ENCODE results near the gene ATG14. TPM values are rescaled to one million over a fixed set of nuclear protein-coding genes. Genes with fewer than 3 reads are reported as not detected.
A peak's percentile ranks its signal among the peaks of the same experiment; 100 is the strongest.

ATG14 gene
- total RNA-seq, 1 donor from 2014 or later: 11.4 TPM

DNA sequence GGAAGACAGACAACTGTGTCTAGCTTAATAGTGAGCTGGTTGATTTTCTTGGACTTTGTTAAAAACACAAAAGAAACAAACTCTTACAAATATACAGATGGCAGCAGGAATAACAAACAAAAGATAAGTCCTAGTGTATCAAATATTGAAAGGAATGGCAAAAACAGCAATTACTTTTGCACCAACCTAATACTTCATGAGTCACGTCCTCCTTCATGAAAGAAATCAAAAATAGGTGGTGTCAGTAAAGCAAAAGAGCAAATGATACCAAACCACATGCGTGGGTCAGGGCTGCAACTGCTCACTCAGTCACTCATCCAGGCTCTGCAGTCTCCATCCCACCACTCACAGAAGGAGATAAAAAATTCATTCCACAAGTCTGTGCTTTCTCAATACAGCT is 11.8 kb downstream of the ATG14 start:
- no peak for DNase-seq (ENCODE audit: extremely low spot score, unreplicated experiment)
- TF ChIP-seq, protein P1, sequence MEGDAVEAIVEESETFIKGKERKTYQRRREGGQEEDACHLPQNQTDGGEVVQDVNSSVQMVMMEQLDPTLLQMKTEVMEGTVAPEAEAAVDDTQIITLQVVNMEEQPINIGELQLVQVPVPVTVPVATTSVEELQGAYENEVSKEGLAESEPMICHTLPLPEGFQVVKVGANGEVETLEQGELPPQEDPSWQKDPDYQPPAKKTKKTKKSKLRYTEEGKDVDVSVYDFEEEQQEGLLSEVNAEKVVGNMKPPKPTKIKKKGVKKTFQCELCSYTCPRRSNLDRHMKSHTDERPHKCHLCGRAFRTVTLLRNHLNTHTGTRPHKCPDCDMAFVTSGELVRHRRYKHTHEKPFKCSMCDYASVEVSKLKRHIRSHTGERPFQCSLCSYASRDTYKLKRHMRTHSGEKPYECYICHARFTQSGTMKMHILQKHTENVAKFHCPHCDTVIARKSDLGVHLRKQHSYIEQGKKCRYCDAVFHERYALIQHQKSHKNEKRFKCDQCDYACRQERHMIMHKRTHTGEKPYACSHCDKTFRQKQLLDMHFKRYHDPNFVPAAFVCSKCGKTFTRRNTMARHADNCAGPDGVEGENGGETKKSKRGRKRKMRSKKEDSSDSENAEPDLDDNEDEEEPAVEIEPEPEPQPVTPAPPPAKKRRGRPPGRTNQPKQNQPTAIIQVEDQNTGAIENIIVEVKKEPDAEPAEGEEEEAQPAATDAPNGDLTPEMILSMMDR (conservative IDR thresholded peaks at IDR 0.05): no peak
- H3K4me3 Mint-ChIP-seq: no peak overlapping the region
- H3K36me3 Mint-ChIP-seq: peaks cover 5% of the 10 kb centered on the region
- no peaks in the 10 kb centered on the region for H3K27me3 Mint-ChIP-seq
- H3K9me3 Mint-ChIP-seq: no peaks in the 10 kb centered on the region
- no peaks in the 10 kb centered on the region for H3K4me1 Mint-ChIP-seq (ENCODE audit: unreplicated experiment)
- no peak overlapping the region for H3K27ac Mint-ChIP-seq

DNA sequence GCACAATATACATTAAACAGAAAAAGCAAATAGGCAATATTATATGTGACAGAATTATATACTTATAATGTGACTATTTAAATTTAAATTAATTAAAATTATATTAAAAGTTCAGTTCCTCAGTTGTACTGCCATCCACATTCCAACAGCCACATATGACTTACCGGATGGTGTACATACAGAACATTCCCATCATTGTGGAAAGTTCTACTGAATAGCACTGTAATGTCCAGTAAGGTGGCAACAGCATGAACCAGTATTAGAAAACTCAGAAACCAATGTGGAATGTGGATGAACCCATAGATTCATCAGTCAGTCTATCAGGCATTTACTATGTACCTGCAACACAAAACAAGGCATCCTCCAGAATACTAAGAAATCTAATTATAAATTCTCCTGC is 12.4 kb downstream of the ATG14 start:
- DNase-seq (ENCODE audit: extremely low spot score, unreplicated experiment): no peak
- Mint-ChIP-seq H3K4me1 (ENCODE audit: unreplicated experiment) (no peaks in the 10 kb centered on the region), H3K36me3 (peaks cover 5% of the 10 kb centered on the region), H3K9me3 (no peaks in the 10 kb centered on the region), H3K27ac (no peak overlapping the region), H3K27me3 (no peaks in the 10 kb centered on the region), H3K4me3 (no peak overlapping the region)
- TF ChIP-seq, protein P1 (conservative IDR thresholded peaks at IDR 0.05): no peak

DNA sequence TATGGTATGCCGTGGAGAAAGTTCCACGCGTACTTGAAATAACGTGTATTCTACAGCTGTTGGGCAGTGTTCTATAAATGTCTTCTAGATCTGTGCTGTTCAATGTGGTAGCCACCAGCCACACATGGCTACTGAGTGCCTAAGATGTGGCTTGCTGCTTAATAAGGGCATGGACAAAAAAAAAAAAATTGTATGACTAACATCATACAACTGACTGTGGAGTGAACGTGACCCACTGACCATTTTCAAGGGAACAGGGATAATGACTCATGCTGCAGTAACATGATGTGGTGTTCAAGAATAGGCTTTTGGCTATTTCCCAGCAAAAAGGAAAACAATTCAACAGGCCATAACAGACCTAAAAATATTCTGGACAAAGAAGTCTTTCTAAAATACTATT is 13.0 kb downstream of the ATG14 start:
- no peak overlapping the region for H3K27ac Mint-ChIP-seq
- H3K4me1 Mint-ChIP-seq (ENCODE audit: unreplicated experiment): no peaks in the 10 kb centered on the region
- no peaks in the 10 kb centered on the region for H3K9me3 Mint-ChIP-seq
- no peak overlapping the region for H3K4me3 Mint-ChIP-seq
- no peak for DNase-seq (ENCODE audit: extremely low spot score, unreplicated experiment)
- H3K36me3 Mint-ChIP-seq: peaks cover 5% of the 10 kb centered on the region
- H3K27me3 Mint-ChIP-seq: no peaks in the 10 kb centered on the region
- TF ChIP-seq, protein P1 (conservative IDR thresholded peaks at IDR 0.05): no peak

DNA sequence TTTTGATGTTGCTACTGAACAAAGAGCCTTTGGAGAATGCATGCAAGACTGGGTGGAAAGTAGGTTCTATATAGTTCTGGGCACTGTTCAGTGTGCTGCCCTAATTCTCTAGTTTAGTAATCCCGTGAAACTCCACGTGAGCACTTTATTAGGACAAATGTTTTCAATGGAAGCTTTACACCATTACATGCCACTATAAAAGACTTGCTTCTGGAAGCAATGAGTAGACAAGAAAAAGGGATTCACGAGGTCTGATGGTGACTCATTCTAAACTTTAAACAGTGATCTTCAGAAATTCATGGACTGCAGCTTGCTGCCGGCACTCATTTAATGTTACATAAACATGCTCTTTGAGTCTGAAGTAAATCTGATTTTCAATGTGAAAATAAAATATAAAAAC is 22.3 kb downstream of the ATG14 start:
- DNase-seq (ENCODE audit: extremely low spot score, unreplicated experiment): no peak
- H3K4me1 Mint-ChIP-seq (ENCODE audit: unreplicated experiment): no peaks in the 10 kb centered on the region
- no peak overlapping the region for H3K4me3 Mint-ChIP-seq
- no peaks in the 10 kb centered on the region for H3K9me3 Mint-ChIP-seq
- no peaks in the 10 kb centered on the region for H3K27me3 Mint-ChIP-seq
- H3K27ac Mint-ChIP-seq: no peak overlapping the region
- TF ChIP-seq, protein P1 (conservative IDR thresholded peaks at IDR 0.05): no peak
- H3K36me3 Mint-ChIP-seq: peaks cover 14% of the 10 kb centered on the region

DNA sequence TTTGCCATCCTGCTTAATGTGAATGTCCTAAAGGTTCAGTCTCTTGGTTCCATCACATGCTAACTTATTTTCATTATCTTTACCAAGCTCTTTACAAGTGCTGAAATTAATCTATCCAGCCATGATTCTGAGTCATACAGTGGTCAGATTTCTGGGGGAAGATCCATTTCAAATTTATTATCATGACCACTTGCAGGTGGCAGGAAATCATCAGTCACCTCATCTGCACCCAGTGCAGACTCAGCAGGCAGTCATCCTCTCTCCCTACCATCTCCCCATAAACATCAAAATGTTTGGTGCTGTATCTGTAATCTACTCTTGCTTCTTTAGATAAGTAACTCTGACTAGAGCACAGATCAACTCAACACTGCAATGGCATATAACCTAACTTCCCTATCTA is 23.5 kb downstream of the ATG14 start:
- no peak overlapping the region for H3K27ac Mint-ChIP-seq
- no peak overlapping the region for H3K4me3 Mint-ChIP-seq
- DNase-seq (ENCODE audit: extremely low spot score, unreplicated experiment): no peak
- H3K27me3 Mint-ChIP-seq: no peaks in the 10 kb centered on the region
- TF ChIP-seq, protein P1 (conservative IDR thresholded peaks at IDR 0.05): no peak
- no peaks in the 10 kb centered on the region for H3K4me1 Mint-ChIP-seq (ENCODE audit: unreplicated experiment)
- H3K9me3 Mint-ChIP-seq: no peaks in the 10 kb centered on the region
- H3K36me3 Mint-ChIP-seq: peaks cover 14% of the 10 kb centered on the region

DNA sequence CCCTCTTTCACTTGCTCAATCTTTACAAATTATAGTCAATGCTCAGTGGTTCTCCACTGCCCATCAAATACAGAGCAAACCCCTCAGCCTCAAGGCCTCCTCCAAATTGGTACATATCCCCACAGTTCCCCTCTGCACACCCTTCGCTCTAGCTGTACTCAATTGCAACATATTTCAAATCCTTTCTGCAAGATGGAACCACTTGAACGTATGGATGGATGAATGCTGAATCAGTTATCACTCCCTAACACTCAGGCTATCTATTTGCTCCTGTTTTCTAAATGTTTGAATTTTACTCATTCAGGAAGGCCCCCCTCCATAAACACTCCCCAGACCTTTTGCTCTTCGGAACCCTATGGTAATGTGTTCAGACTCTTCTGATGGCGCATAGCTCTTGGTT is 24.5 kb downstream of the ATG14 start:
- Mint-ChIP-seq H3K4me1 (ENCODE audit: unreplicated experiment) (no peaks in the 10 kb centered on the region), H3K27ac (peak overlapping the region; percentile 16), H3K9me3 (no peaks in the 10 kb centered on the region), H3K36me3 (peaks cover 14% of the 10 kb centered on the region), H3K27me3 (no peaks in the 10 kb centered on the region), H3K4me3 (no peak overlapping the region)
- TF ChIP-seq, protein P1 (conservative IDR thresholded peaks at IDR 0.05): no peak
- DNase-seq (ENCODE audit: extremely low spot score, unreplicated experiment): no peak
